ENCODE measurements around the gene DOCK4.

DOCK4 gene

DNA sequence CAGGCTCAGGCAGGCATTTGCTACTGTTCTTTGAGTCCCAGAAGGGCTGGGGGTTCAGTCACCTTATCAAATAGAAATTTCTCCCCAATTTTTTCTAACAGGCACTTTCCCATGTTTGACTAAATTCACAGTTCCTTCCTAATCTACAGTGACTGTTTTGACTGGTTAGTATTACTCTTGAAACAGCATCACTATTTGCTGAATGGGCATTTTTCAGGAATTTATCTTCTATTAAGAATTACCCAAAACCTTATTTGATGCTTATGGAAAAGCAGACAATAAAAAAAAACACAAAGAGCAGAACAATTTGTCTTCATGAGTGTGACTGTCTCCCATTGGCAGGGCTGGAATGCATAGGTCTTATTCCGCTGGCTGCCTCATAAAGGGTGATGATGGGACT, 269.0 kb downstream of the DOCK4 start:
- DNase-seq (ENCODE audit: extremely low spot score), result no peak
- ChIA-PET POLR2A (no interaction called here), CTCF (no interaction called here)
- TF ChIP-seq, protein P1, sequence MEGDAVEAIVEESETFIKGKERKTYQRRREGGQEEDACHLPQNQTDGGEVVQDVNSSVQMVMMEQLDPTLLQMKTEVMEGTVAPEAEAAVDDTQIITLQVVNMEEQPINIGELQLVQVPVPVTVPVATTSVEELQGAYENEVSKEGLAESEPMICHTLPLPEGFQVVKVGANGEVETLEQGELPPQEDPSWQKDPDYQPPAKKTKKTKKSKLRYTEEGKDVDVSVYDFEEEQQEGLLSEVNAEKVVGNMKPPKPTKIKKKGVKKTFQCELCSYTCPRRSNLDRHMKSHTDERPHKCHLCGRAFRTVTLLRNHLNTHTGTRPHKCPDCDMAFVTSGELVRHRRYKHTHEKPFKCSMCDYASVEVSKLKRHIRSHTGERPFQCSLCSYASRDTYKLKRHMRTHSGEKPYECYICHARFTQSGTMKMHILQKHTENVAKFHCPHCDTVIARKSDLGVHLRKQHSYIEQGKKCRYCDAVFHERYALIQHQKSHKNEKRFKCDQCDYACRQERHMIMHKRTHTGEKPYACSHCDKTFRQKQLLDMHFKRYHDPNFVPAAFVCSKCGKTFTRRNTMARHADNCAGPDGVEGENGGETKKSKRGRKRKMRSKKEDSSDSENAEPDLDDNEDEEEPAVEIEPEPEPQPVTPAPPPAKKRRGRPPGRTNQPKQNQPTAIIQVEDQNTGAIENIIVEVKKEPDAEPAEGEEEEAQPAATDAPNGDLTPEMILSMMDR (IDR thresholded peaks at IDR 0.05; ENCODE audit: control extremely low read depth, extremely low read depth, low read depth, missing control alignments), result no peak

DNA sequence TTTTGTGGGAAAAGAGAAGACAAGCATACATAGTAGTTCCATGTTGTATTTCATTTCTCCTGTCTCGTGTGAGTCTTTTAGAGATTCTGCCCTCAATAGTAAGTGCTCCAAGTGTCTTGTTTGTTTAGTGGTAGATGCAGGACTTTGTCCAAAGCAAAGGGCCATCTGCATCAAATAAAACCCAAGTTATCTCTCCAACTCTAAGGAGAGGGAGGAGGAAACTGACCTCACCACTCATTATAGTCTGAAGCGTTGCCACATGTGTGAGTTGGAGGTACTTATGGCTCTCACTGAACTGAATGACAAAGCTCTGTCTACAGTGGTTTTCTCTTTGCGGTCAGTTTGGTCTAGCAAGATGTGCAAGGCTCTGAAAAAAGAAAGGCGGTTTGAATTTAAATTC, 272.6 kb downstream of the DOCK4 start:
- ChIA-PET CTCF (no interaction called here), POLR2A (no interaction called here)
- no peak for DNase-seq (ENCODE audit: extremely low spot score)
- TF ChIP-seq, protein P1 (IDR thresholded peaks at IDR 0.05; ENCODE audit: control extremely low read depth, extremely low read depth, low read depth, missing control alignments), result no peak

DNA sequence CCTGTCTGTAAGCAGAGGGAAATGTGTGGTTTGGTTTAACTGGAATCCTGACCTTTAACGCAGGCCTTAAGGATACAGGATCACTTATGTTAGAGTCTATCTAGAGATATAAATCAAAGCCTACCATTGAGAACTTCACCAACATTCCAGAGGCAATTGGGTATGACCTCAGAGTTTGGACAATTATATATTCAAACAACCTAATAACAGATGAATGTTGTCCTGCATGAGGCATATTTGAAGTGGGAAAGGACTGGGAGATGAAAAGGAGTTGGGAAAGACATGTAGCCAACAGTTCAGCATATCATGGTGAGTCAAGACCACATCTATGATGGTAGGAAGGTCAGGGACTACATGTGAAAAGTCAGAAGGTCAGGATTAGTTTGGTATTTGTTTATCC, 274.2 kb downstream of the DOCK4 start:
- TF ChIP-seq, protein P1 (IDR thresholded peaks at IDR 0.05; ENCODE audit: control extremely low read depth, extremely low read depth, low read depth, missing control alignments), result no peak
- ChIA-PET POLR2A (no interaction called here), CTCF (no interaction called here)
- no peak for DNase-seq (ENCODE audit: extremely low spot score)

DNA sequence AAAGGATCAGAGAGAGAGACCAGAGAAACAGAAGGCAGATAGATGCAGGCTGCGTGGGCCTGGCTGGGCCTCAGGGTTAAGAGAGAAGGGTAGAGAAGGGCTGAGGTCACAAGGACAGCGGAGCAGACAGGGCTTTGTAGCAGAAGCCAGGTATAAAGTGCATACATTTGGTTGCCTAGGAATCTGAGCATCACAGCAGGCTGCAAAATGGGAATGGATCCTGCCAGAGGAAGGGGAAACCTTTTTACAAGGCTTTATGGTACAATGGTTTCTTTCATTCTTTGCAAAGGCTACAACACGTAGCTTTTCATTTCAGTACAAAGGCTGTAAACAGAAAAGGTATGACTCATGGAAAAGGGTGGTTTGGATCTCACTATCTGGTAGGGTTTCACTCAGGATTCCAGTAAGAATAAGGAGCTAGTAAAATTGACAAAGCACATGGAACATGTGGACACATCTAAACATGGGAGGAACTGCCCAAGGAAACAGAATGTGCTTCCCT, 275.1 kb downstream of the DOCK4 start:
- POLR2A ChIA-PET, result no interaction called here
- DNase-seq (ENCODE audit: extremely low spot score), result no peak
- CTCF ChIA-PET, result interaction anchor here (1.2 kb wide), 1 partner anchor 10 kb away, joined by 3 read pairs; no protein-coding TSS in a partner anchor
- TF ChIP-seq, protein P1 (IDR thresholded peaks at IDR 0.05; ENCODE audit: control extremely low read depth, extremely low read depth, low read depth, missing control alignments), result no peak

DNA sequence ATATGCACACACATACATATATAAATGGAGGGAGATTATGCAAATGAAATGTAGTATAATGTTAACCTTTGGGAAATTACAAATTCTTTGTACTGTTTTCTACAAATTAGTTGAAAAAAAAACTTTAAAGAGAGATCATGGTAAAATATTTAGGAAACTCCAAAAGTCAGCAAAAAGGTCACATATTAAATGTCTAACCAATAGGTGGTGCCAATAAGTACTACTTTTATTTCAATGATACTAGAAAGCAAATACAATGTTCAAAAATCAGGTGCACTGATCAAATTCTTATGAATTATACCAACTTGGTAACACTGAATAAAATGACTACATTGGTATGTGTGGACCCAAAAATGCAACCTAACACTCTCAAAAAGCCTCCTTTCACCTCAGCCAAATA, 276.9 kb downstream of the DOCK4 start:
- ChIA-PET CTCF (no interaction called here), POLR2A (no interaction called here)
- TF ChIP-seq, protein P1 (IDR thresholded peaks at IDR 0.05; ENCODE audit: control extremely low read depth, extremely low read depth, low read depth, missing control alignments), result no peak
- no peak for DNase-seq (ENCODE audit: extremely low spot score)

DNA sequence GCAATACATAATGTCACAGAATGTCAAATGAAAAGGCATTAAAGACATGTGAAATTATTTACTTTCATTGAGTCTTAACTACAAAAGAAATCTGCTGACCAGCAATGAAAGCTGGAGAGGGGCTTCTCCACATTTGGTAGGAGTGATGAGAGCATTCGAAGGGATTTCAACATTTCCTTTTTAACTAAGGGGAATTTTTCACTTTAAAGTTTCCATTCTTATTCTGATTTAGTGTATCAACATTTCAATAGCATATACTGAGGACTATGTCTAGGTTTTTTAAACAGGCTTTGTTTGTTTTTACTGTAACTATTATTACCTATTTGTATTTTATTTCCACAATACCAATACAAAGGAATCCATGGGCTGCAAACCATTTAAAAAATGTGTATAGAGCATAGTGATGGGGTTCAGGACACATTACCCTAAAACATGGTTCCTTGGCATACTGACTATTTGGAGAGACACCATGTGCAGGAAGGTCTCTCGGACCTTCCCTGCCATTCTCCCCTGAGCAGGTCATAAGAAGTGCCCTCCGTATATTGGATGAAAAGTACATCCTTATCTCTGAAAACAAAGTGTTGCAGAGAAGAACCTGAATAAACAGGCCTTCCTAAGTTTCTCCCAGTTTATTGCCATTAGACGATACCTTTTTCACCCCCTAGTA, 278.7 kb downstream of the DOCK4 start:
- ChIA-PET POLR2A (no interaction called here), CTCF (interaction anchor here (1.3 kb wide), 1 partner anchor 32 kb away, joined by 3 read pairs; no protein-coding TSS in a partner anchor)
- TF ChIP-seq, protein P1 (IDR thresholded peaks at IDR 0.05; ENCODE audit: control extremely low read depth, extremely low read depth, low read depth, missing control alignments), result no peak
- no peak for DNase-seq (ENCODE audit: extremely low spot score)

Data from GM10248 (cell line).